ENCODE results near the gene GLDC. TPM values are rescaled to one million over a fixed set of nuclear protein-coding genes. Genes with fewer than 3 reads are reported as not detected.

Gene GLDC
- total RNA-seq, 1 experiment from 2014 or later, result 1.5 TPM

GRCh38 chr9:6552033-6552432 lies 93.5 kb downstream of the GLDC start:
- no peak overlapping the region for H3K4me2 ChIP-seq
- no peaks in the 10 kb centered on the region for H3K9me2 ChIP-seq (ENCODE audit: insufficient read depth)
- no peak overlapping the region for H3K27ac ChIP-seq
- intact Hi-C loops (cut with micrococcal nuclease; ENCODE audit: unreplicated experiment), result no loop called here
- no peaks in the 10 kb centered on the region for H3K36me3 ChIP-seq (ENCODE audit: low read depth)
- H3F3A ChIP-seq (ENCODE audit: insufficient read depth, low read depth), result no peaks in the 10 kb centered on the region
- no peak overlapping the region for H3K4me3 ChIP-seq
- H3K27me3 ChIP-seq (ENCODE audit: insufficient read depth, low read depth), result no peaks in the 10 kb centered on the region
- BruUV-seq (replicated peaks), result no TSS peak
- no peaks in the 10 kb centered on the region for H4K20me1 ChIP-seq (ENCODE audit: insufficient read depth)
- ChIA-PET POLR2A (ENCODE audit: unreplicated experiment) (no interaction called here), CTCF (no interaction called here)
- no peaks in the 10 kb centered on the region for H3K79me2 ChIP-seq (ENCODE audit: low read depth)
- TF ChIP-seq, protein P1, sequence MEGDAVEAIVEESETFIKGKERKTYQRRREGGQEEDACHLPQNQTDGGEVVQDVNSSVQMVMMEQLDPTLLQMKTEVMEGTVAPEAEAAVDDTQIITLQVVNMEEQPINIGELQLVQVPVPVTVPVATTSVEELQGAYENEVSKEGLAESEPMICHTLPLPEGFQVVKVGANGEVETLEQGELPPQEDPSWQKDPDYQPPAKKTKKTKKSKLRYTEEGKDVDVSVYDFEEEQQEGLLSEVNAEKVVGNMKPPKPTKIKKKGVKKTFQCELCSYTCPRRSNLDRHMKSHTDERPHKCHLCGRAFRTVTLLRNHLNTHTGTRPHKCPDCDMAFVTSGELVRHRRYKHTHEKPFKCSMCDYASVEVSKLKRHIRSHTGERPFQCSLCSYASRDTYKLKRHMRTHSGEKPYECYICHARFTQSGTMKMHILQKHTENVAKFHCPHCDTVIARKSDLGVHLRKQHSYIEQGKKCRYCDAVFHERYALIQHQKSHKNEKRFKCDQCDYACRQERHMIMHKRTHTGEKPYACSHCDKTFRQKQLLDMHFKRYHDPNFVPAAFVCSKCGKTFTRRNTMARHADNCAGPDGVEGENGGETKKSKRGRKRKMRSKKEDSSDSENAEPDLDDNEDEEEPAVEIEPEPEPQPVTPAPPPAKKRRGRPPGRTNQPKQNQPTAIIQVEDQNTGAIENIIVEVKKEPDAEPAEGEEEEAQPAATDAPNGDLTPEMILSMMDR (conservative IDR thresholded peaks at IDR 0.05), result no peak
- no peak for TF ChIP-seq EZH2 (IDR thresholded peaks at IDR 0.05; ENCODE audit: low read depth)
- no peaks in the 10 kb centered on the region for H3K4me1 ChIP-seq (replicated peaks; ENCODE audit: insufficient read depth)
- H2AFZ ChIP-seq, result no peak overlapping the region
- H3K9me3 ChIP-seq (ENCODE audit: insufficient read depth, low read depth), result no peaks in the 10 kb centered on the region
- DNase-seq, result no peak

GRCh38 chr9:6551136-6551535 lies 94.4 kb downstream of the GLDC start:
- Histone ChIP-seq H3K27ac (no peak overlapping the region), H2AFZ (no peak overlapping the region), H3K36me3 (ENCODE audit: low read depth) (no peaks in the 10 kb centered on the region), H3K4me3 (no peak overlapping the region), H3K27me3 (ENCODE audit: insufficient read depth, low read depth) (no peaks in the 10 kb centered on the region), H4K20me1 (ENCODE audit: insufficient read depth) (no peaks in the 10 kb centered on the region), H3K4me2 (no peak overlapping the region), H3K79me2 (ENCODE audit: low read depth) (no peaks in the 10 kb centered on the region), H3F3A (ENCODE audit: insufficient read depth, low read depth) (no peaks in the 10 kb centered on the region), H3K9me2 (ENCODE audit: insufficient read depth) (no peaks in the 10 kb centered on the region), H3K4me1 (replicated peaks; ENCODE audit: insufficient read depth) (0 out of 2 replicates have a peak, but pooled peaks cover 2% of the 10 kb centered on the region), H3K9me3 (ENCODE audit: insufficient read depth, low read depth) (no peaks in the 10 kb centered on the region)
- POLR2A ChIA-PET (ENCODE audit: unreplicated experiment), result no interaction called here
- intact Hi-C loops (cut with micrococcal nuclease; ENCODE audit: unreplicated experiment), result no loop called here
- TF ChIP-seq, protein P1 (conservative IDR thresholded peaks at IDR 0.05), result no peak
- TF ChIP-seq EZH2 (IDR thresholded peaks at IDR 0.05; ENCODE audit: low read depth), result no peak
- DNase-seq, result no peak
- no TSS peak for BruUV-seq (replicated peaks)
- CTCF ChIA-PET, result no interaction called here

DNA sequence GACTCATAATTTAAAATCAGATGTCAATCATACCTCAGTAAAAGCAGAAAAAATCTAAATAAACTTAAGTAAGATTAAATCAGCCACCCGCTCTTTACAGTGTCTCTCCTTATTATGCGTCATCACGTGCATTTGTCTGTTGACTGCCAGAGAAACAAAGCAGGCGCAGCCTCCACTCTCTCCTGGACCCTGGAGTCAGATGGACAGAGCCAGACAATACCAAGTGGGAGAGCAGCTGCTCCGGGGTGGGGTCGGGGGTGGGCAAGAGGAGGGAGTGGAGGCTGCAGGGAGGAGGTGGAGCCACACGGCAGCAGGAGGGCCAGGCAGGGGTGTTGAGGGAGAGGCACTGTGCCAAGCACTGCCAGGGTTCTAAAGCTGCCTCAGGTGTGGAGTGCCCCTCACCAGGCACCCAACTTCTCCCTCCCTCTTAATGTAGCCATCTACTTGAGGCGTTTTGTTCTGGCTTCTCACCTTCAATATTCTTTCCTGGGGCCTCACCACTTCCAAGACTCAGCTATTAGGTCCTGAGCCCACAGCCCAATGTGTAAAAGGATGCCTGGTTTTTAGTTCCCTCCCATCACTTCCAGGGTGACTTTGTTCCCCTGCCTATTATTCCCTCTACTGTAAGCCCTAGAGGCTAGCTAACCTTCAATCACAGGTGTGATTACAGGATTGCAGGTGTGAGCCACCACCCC lies 96.3 kb downstream of the GLDC start:
- no peaks in the 10 kb centered on the region for H3K36me3 ChIP-seq (ENCODE audit: low read depth)
- H2AFZ ChIP-seq, result no peak overlapping the region
- ChIA-PET POLR2A (ENCODE audit: unreplicated experiment) (no interaction called here), CTCF (no interaction called here)
- H3K27me3 ChIP-seq (ENCODE audit: insufficient read depth, low read depth), result no peaks in the 10 kb centered on the region
- no peaks in the 10 kb centered on the region for H4K20me1 ChIP-seq (ENCODE audit: insufficient read depth)
- DNase-seq, result no peak
- no peak overlapping the region for H3K4me3 ChIP-seq
- H3K4me1 ChIP-seq (replicated peaks; ENCODE audit: insufficient read depth), result peaks cover 16% of the 10 kb centered on the region; the same call in 1 of the 2 replicates
- H3K4me2 ChIP-seq, result no peak overlapping the region
- no peaks in the 10 kb centered on the region for H3K9me3 ChIP-seq (ENCODE audit: insufficient read depth, low read depth)
- H3K79me2 ChIP-seq (ENCODE audit: low read depth), result no peaks in the 10 kb centered on the region
- TF ChIP-seq, protein P1 (conservative IDR thresholded peaks at IDR 0.05), result no peak
- TF ChIP-seq EZH2 (IDR thresholded peaks at IDR 0.05; ENCODE audit: low read depth), result no peak
- no peak overlapping the region for H3K27ac ChIP-seq
- no TSS peak for BruUV-seq (replicated peaks)
- peaks cover 14% of the 10 kb centered on the region; the same call in 1 of the 2 replicates for H3F3A ChIP-seq (ENCODE audit: insufficient read depth, low read depth)
- H3K9me2 ChIP-seq (ENCODE audit: insufficient read depth), result no peaks in the 10 kb centered on the region
- intact Hi-C loops (cut with micrococcal nuclease; ENCODE audit: unreplicated experiment), result no loop called here
